Endodermal cell (in vitro differentiated cells): ENCODE measurements around the gene MCEE. TPM values are rescaled to one million over a fixed set of nuclear protein-coding genes. Genes with fewer than 3 reads are reported as not detected.

ENCODE experiments used
- DNase-seq: peaks from one replicate; pipeline ENCODE4 v3.0.0-alpha.2; 2017
- H3K27ac ChIP-seq: 2 replicates; pipeline ENCODE4 v1.5.1; 2013; ENCODE audit warnings: mild to moderate bottlenecking, low read depth, low read length, moderate library complexity
- H3K27me3 ChIP-seq: 2 replicates; pipeline ENCODE4 v1.6.1; 2013; ENCODE audit warnings: mild to moderate bottlenecking, low read length, moderate library complexity; ENCODE audit not compliant: insufficient read depth, control insufficient read depth, poor library complexity, severe bottlenecking
- H3K36me3 ChIP-seq: 2 replicates; pipeline ENCODE4 v1.7.0; 2013; ENCODE audit warnings: mild to moderate bottlenecking, low read length, moderate library complexity; ENCODE audit not compliant: control insufficient read depth, insufficient read depth
- H3K4me1 ChIP-seq: one replicate; pipeline ENCODE4 v1.7.0; 2013; ENCODE audit warnings: low read length; ENCODE audit not compliant: control insufficient read depth, insufficient read depth
- H3K4me3 ChIP-seq: 2 replicates; pipeline ENCODE4 v1.5.1; 2013; ENCODE audit warnings: mild to moderate bottlenecking, low read length, moderate library complexity
- H3K9ac ChIP-seq: 2 replicates; pipeline ENCODE4 v1.6.1; 2013; ENCODE audit warnings: mild to moderate bottlenecking, low read length, moderate library complexity; ENCODE audit not compliant: poor library complexity, severe bottlenecking; ENCODE audit errors: extremely low read depth
- H3K9me3 ChIP-seq: 2 replicates; pipeline ENCODE4 v1.6.1; 2013; ENCODE audit warnings: mild to moderate bottlenecking, low read length, moderate library complexity; ENCODE audit not compliant: control insufficient read depth
- H3K27ac Mint-ChIP-seq: 2 replicates; pipeline ENCODE4 v1.8.0; 2020; ENCODE audit warnings: mixed read lengths
- H3K27me3 Mint-ChIP-seq: 2 replicates; pipeline ENCODE4 v1.8.0; 2021; ENCODE audit warnings: mild to moderate bottlenecking, mixed read lengths; ENCODE audit not compliant: insufficient read depth
- H3K36me3 Mint-ChIP-seq: 2 replicates; pipeline ENCODE4 v1.8.0; 2020; ENCODE audit warnings: low read depth, mixed read lengths
- H3K4me1 Mint-ChIP-seq: 2 replicates; pipeline ENCODE4 v1.8.0; 2020; ENCODE audit warnings: mixed read lengths
- H3K4me3 Mint-ChIP-seq: 2 replicates; pipeline ENCODE4 v1.8.0; 2020; ENCODE audit warnings: mild to moderate bottlenecking, moderate library complexity, mixed read lengths
- H3K9me3 Mint-ChIP-seq: 2 replicates; pipeline ENCODE4 v1.8.0; 2020; ENCODE audit warnings: mild to moderate bottlenecking, mixed read lengths
- CTCF ChIP-seq: fragments of 200-600 bp; sonication (generic); conservative IDR thresholded peaks from 2 replicates; pipeline ENCODE4 v1.5.0; 2021; ENCODE audit warnings: antibody characterized with exemption, mild to moderate bottlenecking
- WGBS, 2 experiments: methylation state at CpG; one replicate each; pipeline versions ENCODE4 v1.1.5 to v1.1.7; 2013; ENCODE audit warnings: missing lambda C conversion rate in 2 of 2, mixed read lengths in 1 of 2; ENCODE audit not compliant: insufficient coverage in 1 of 2, insufficient read length in 1 of 2; 5-methylcytosine and 5-hydroxymethylcytosine counted together
- total RNA-seq, 2 donors: library from RNA; stranded (reverse); fragmentation: NEBNext Ultra II Directional in 1 of 2; extraction: Animal tissue kit (Norgen Biotek cat#: 25700) in 1 of 2; gene quantifications; 2 replicates in 1 of 2; 3 replicates in 1 of 2; pipeline ENCODE4 v1.2.1, GENCODE V29; 2021

The MCEE gene
- total RNA-seq, 2 donors from 2014 or later: 10.9 to 17.6 TPM

- Histone ChIP-seq H3K4me3 (no peak overlapping the region), H3K27ac (no peak overlapping the region), H3K36me3 (peaks cover 14% of the 10 kb centered on the region), H3K4me1 (peaks cover 4% of the 10 kb centered on the region), H3K9me3 (no peaks in the 10 kb centered on the region), H3K9ac (no peak overlapping the region), H3K27me3 (no peaks in the 10 kb centered on the region)
- no peak for DNase-seq
- no peaks in the 10 kb centered on the region for H3K27me3 Mint-ChIP-seq
- no peaks in the 10 kb centered on the region for H3K9me3 Mint-ChIP-seq
- no peak for TF ChIP-seq CTCF
- peak overlapping the region; percentile 39 for H3K27ac Mint-ChIP-seq
- H3K4me1 Mint-ChIP-seq: peaks cover 36% of the 10 kb centered on the region
- peaks cover 16% of the 10 kb centered on the region for H3K36me3 Mint-ChIP-seq
- 91 to 100% methylated on average over 1 to 5 of the region's 5 CpGs for WGBS, 2 experiments
- no peak overlapping the region for H3K4me3 Mint-ChIP-seq
Observed at GRCh38 chr2:71082402-71083252, 47.4 kb downstream of the MCEE start.

- Histone ChIP-seq H3K4me1 (no peaks in the 10 kb centered on the region), H3K9me3 (no peaks in the 10 kb centered on the region), H3K36me3 (peaks cover 53% of the 10 kb centered on the region), H3K4me3 (no peak overlapping the region), H3K27me3 (no peaks in the 10 kb centered on the region), H3K9ac (no peak overlapping the region), H3K27ac (no peak overlapping the region)
- H3K9me3 Mint-ChIP-seq: no peaks in the 10 kb centered on the region
- H3K4me1 Mint-ChIP-seq: peaks cover 6% of the 10 kb centered on the region
- no peak for TF ChIP-seq CTCF
- DNase-seq: no peak
- 87 to 95% methylated on average over 3 of the region's 3 CpGs for WGBS, 2 experiments
- H3K4me3 Mint-ChIP-seq: no peak overlapping the region
- H3K36me3 Mint-ChIP-seq: peaks cover 32% of the 10 kb centered on the region
- H3K27ac Mint-ChIP-seq: no peak overlapping the region
- no peaks in the 10 kb centered on the region for H3K27me3 Mint-ChIP-seq
Observed at GRCh38 chr2:71078624-71079023, 51.4 kb downstream of the MCEE start.

- no peak overlapping the region for H3K27ac Mint-ChIP-seq
- no peaks in the 10 kb centered on the region for H3K4me1 ChIP-seq
- peaks cover 42% of the 10 kb centered on the region for H3K36me3 Mint-ChIP-seq
- H3K9me3 ChIP-seq: no peaks in the 10 kb centered on the region
- H3K27me3 Mint-ChIP-seq: no peaks in the 10 kb centered on the region
- TF ChIP-seq CTCF: no peak
- H3K4me1 Mint-ChIP-seq: peaks cover 6% of the 10 kb centered on the region
- H3K27ac ChIP-seq: no peak overlapping the region
- WGBS, 2 experiments: 100% methylated on average over 1 to 2 of the region's 2 CpGs
- H3K9ac ChIP-seq: no peak overlapping the region
- H3K27me3 ChIP-seq: no peaks in the 10 kb centered on the region
- peaks cover 84% of the 10 kb centered on the region for H3K36me3 ChIP-seq
- no peaks in the 10 kb centered on the region for H3K9me3 Mint-ChIP-seq
- no peak overlapping the region for H3K4me3 ChIP-seq
- H3K4me3 Mint-ChIP-seq: no peak overlapping the region
- DNase-seq: peak; percentile 11
Observed at GRCh38 chr2:71074893-71075395, 55.1 kb downstream of the MCEE start.
